ENCODE data around the gene SCN11A.
"Not testable (repeated sequence)": the region's sequence is repeated elsewhere in the genome, so short reads cannot be mapped to it uniquely, and the experiment has no call there.

The SCN11A gene

DNA sequence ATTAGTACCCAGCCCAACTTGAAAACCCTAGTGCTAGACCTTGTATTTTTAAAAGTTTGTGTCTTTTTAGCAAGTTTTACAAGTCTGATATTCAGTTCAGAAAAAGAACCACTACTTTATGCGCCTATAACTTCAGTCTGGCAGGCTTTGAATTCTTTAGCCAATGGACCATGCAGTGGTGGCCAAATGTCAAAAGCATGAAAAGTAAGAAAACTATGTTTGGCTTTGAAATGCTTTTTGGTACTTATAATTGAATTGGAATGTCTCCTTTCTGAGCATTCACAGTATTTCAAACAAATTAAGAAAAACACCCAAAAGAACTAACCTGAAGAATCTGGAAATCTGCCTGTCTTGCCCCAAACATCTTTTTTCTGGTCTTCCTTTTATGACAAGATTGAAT, 12.9 kb upstream of the SCN11A start:
- DNase-seq: no peak

DNA sequence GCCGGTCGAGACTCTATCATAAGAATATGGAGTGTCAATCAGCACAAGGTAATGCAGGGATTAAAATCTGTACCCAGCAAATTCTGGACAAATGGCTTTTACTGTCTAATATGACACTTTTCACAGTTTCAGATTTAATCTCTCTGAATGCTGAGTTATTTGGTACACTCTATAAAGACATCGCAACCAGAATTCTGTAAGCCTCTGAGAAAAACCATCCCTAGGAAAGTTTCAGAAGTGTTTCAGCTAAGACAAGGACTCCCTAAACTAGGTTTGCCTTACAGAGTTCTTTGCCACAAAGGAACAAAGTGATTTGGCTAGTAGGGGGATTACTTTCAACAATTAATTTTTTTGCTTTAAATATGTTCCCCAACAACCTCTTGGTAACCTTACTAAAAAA, 11.4 kb upstream of the SCN11A start:
- no peak for DNase-seq

DNA sequence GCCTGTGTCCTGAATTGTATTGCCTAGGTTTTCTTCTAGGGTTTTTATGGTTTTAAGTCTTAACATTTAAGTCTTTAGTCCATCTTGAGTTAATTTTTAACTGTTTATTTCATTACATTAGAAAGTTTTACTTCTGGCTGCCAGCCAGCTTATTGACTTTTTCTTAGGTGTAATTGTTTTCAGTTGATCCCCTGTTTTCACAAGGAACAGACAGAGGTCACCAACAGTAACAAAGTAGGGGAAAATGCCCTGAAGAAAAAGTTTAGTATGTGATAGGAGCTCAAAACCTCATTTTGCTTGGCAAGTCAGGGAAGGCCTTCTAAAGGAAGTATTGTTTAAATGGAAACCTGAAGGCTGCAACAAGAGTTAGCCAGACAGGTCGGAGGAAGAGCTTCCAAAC, 10.4 kb upstream of the SCN11A start:
- no peak for DNase-seq

DNA sequence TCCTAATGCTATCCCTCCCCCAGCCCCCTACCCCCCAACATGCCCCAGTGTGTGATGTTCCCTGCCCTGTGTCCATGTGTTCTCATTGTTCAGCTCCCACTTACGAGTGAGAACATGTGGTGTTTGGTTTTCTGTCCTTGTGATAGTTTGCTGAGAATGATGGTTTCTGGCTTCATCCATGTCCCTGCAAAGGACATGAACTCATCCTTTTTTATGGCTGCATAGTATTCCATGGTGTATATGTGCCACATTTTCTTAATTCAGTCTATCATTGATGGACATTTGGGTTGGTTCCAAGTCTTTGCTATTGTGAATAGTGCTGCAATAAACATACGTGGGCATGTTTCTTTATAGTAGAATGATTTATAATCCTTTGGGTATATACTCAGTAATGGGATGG, 9.5 kb upstream of the SCN11A start:
- not testable (repeated sequence) for DNase-seq

DNA sequence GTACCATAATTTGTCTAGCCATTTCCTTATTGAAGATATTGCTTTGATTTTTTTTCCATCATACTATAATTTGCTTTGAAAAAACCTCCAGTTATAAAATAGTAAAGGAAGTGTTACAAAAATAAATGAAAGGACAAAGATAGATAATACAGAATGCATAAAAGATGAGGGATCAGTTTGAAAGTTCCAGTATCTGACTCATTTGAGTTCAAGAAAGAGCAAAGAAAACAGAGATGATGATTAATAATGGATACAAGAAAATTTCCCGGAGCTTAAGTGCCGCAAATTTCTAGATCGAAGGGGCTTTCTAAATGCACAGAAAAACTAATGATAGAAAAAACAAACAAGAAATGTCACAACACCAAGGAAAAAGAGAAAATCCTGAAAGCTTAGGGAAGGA, 4.4 kb upstream of the SCN11A start:
- no peak for DNase-seq

DNA sequence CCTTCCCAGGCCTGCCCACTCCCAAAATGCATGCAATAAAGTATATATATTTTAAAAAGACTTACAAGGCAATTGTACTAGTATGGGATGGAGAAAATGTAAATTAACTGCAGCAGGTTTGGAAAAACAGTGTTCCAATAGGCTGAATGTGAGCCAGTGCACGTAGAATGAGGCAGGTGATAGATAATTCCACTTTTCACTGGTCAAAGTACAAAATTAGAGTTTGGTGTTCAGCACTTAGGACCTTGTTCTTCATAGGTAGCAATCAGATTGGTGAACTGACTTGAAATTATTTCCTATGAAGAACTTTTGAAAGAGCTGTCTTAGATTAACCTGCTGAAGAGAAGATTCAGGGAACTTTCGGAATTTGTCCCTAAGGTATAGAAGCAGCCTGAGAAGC, 2.0 kb upstream of the SCN11A start:
- DNase-seq: no peak

DNA sequence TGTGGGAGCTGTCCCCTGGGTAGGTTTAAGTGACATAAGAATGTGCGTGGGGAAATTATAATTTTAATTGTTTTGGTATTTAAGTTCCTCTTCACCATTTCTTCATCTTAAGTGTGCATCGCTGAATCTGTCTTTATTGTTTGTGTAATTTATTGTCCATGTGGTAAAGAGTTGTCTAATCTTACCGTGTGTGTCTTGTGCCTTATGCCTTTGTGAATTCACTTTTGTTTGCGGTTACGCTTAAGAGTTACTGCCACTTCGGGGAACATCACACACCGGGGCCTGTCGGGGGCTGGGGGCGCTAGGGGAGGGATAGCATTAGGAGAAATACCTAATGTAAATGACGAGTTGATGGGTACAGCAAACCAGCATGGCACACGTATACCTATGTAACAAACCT, 839 bp upstream of the SCN11A start:
- no peak for DNase-seq

DNA sequence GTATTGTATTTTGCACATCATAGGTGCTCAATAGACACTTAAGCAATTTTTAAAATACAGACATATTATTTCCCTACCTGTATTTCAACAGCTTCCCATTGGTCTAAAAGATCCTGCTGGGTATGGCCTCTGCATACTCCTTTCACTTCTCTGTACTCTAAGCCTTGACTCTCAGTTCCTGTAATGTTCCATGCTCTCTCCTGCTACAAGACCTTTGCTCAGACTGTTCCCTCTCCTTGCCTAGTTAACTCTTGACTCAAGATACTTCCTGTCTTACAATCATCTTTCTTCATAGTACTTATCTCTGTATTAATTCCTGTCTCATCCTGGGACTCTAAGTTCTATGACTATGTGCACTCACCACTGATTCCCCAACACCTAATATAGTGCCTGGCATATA, 1.7 kb downstream of the SCN11A start:
- no peak for DNase-seq

DNA sequence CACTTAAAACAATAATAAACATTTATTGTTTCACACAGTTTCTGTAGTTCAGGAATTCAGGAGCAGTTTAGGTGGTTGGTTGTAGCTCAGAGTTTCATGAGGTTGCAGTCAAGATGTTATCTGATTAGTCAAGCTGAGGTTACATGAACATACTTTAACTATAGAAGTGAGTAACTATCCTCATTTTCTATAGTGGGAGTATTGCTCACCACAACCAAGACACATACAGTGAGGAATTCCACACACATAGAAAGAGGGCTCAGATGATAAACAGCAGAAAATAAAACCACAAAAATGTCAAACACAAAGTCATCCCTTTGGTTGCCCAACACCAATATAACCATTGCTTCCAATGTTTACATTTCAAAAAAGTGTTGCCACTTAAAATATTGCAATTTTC, 13.6 kb downstream of the SCN11A start:
- DNase-seq: no peak

DNA sequence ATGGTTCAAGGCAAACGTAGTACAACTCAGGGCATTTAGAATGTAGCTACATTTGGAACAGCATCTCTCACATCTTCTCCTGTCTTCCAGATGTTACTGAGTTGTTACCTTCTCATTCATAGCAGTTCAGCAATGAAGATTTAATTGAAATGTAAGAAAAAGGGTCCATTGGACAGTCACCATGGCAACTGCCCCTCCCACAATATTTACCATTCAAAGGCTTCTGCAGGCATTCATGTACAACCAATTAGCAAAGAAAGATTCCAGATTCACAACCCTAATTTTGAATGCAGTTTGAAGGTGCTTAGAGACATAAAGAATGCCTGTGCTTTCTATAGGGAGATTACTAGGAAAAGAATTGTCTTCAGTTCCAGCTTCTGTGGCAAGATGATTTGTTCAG, 22.2 kb downstream of the SCN11A start:
- DNase-seq: no peak

DNA sequence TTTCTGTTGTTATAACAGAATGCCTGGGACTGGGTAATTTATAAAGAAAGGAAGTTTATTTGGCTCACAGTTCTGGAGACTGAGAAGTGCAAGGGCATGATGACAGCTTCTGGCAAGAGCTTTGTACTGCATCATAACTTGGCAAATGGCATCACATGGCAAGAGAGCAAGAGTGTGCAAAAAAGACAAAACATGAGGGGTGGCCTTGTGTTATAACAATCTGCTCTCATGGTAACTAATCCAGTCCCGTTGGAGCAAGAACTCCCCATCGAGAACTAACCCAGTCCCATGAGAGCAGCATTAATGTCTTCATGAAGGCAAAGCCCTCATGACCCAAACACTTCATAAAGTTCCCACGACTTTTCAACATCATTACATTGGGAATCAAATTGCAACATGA, 23.2 kb downstream of the SCN11A start:
- no peak for DNase-seq

DNA sequence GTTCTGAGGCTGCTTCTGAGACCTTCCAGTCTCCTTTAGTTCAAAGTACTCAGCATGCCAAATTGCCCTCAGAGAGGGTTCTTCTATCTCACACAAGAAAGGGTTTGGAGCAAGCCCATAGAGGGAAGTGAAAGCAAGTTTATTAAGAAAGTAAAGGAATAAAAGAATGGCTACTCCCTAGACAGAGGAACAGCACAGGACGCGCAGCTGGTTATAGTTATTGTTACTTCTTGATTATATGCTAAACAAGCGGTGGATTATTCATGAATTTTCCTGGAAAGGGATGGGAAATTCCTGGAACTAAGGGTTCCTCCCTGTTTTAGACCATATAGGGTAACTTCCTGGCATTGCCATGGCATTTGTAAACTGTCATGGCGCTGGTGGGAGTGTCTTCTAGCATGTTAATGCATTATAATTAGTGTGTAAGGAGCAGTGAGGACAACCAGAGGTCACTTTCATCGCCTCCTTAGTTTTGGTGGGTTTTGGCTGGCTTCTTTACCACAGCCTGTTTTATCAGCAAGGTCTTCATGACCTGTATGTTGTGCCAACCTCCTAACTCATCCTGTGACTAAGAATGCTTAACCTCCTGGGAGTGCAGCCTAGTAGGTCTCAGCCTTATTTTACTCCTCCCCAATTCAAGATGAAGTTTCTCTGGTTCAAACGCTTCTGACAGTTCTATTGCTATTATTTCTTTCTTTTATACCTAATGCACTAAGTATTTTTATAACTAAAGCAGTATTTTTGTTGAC, 26.3 kb downstream of the SCN11A start:
- no peak for DNase-seq

DNA sequence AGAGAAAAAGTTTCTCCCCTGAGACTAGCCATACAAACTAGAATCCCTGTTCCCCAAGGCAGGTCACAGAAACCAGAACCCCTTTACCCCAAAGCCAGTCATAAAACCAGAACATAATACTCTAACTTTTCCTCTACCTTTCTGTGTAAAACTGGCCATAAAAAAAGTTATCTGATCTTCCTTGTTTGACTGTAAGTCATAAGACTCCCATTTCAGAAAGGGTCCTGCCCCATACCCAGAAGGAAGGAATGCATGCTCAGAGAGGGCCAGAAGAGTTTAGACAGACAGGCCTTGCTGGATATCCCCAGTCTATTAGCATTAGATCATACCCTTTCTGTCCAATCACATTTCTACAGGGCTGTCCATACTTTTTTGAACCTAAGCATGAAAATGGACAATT, 27.2 kb downstream of the SCN11A start:
- DNase-seq: no peak

DNA sequence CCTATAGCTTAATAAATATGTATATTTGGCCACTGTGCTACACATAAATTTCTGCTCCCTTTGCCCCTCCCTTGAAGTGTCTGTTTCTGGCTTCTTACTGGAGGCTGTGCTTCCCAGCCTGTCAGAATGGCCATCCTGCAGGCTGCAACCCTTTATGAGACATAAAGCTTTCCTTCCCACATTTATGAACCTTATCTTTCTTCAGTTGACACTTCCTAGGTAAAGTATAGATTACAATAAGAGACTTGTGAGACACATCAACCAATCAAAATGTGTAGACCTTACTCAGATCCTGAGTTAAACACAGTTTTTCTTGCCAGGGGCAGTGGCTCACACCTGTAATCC, 29.5 kb downstream of the SCN11A start:
- no peak for DNase-seq

DNA sequence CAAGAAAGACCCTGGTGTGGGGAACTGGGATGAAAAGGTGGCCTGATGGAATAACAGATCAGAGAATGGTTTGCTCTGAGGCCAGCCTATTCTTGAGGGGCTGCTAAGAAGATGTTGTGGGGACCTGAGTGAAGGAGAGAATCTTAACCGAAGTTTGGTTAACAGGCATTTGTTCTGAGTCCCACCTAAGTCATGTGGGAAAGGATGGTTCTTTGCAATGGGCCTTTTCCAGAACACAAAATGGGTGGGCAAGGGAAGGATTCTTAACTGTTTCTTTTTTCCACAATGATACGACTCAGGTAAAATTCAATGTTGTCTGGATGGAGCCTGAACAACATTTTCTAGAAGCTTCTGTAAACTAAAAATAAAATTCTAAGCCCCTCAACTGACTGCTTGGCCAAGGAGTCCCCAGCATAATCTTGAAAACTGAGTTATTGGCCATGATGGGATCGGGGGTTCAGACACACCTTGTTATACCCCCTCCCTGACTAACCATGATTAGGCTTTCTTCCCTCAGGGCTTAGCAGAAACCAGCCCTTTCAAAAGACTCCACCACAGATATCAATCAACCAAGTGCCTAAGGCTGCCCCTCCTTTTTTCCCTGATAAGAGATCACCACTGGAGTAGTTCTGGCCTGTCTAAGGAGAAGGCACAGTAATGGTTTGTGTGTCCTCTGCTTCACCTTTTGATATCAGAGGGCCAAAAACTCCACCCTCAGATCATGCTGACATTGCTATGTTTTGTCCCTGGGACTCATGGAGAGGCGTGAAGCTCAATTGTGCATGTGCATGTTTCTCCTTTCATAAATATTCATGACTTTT, 30.1 kb downstream of the SCN11A start:
- no peak for DNase-seq

DNA sequence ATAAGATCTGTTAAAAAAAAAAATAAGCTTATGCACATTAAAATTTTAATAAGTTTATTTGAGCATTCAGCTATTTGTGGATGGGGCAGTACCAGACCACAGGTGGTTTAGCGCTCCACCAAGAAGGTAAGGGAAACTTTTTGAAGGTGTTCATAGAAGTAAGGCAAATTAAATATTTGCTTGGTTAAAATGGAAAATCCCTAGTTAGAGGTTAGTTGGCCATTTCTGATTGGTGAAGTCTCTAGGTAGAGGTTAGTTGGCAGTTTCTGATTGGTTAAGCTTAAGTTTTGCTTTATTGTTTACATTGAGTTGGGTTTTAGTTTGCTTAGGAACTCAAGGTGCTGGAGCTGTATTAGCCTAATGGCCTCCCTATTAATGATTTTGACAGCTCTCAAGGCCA, 30.7 kb downstream of the SCN11A start:
- no peak for DNase-seq

DNA sequence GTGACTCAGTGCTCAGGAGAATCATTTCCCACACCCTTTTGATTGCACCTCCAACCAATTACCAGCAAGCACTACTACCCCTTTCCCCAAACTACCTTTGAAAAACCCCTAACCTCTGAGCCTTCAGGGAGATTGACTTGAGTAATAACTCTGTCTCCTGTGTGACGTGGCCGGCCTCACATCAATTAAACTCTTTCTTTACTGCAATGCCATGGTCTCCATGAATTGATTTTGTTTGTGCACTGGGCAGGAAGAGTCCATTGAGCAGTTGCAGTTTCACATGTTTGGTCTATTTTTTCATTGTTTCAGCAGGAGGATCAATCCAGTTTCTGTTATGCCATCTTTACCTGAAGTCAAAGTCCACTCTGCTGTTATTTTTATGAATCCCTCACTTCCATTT, 32.4 kb downstream of the SCN11A start:
- DNase-seq: no peak

DNA sequence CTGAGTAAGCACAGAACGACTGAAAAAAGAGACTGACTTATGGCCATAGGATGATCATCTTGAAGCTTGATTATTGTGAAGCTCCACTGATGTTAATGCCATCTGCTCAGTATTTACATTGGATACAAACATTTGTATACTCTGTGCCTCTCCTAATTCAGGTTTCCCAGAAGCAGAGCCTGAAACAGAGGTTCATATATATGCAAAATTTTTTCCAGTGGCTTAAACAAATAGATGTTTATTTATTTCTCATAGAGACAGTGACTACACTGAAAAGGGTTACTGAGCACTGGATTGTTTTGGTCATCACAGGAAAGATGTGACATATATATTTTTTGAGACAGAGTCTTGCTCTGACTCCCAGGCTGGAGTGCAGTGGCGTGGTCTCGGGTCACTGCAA, 36.3 kb downstream of the SCN11A start:
- no peak for DNase-seq

DNA sequence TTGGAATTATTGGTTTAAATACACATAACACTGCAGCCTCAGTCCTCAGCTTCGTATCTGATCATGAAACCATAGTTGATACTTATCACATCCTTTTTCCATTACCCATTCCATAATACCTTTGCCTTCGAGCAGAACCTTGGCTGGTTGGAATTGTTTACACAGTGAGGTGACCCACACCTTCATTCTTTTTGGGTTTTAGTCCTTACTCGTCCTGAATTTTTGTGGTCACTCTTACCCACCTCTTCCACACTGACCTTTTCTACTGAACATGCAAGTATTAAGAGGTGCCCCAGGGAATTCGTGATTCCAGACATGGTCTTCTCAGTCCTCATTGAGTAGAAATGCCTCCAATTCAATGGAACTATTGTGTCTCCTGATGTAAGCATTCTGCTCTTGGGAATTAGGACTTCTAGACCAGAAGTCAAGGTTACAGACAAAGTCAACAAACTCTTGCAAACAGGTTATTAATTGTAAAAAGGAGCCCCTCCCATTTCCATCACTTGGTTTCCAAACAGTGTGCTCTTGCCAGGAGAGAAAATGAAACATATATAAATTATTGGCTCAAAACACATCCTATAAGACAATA, 37.7 kb downstream of the SCN11A start:
- no peak for DNase-seq

DNA sequence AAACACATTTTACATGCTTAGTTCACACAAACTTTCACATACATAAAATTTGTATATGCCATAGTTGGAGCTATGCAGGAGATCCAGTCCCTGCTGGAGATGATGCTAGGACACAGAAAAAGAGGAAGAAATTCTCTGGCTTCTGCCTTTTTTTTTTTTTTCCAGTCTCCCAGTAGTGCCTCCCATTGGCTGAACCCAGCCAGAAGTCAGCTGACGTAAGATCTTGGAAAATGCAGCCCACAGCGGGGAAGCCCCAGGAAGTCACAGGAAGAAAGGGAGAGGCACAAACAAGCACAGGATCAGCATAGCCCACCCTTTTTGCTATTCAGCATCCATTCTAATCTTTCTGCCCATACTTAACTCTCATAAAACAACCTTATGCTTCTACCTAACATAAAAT, 38.5 kb downstream of the SCN11A start:
- DNase-seq: no peak

DNA sequence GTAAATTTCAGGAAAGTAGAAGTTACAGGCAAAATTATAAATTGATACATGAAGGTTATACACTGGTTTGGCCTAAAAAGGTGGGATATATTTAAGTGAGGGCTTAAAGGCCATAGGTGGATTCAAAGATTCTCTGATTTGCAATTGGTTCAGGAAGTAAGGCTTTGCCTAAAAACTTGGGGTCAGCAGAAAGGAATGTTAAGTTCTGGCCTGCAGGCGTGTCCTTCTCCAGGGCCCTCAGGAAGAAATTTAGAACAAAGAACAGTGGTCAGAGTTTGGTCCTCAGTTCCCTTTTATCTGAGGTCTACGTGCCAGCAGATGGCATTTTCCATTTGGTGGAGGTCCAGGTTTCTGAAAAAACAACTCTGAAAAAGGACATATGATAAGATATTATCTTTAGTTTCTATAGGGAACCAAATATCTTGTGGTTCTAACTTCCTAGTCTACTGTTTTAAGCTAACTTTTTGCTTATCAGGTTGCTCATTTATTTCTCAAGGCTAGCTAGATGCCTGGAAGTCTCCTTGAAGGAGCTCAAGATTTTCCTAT, 40.5 kb downstream of the SCN11A start:
- no peak for DNase-seq

DNA sequence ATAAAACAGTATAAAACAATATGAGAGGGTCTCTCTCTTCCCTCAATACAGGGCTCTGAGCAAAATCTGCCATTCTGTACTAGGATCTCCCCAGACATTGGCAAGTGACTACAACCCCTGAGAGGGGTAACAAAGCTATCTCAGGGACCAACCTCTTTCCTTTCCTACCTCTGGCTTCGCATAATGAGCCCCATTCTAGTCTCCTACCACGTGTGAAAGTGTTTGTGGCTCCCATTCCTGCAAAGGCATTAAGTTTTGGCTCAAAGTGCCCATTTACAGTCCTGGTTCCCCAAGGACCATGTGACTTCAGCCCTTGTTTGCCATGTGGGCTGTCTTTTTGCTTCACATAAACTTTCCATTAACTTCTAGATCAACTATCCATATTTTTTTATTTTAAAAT, 46.4 kb downstream of the SCN11A start:
- no peak for DNase-seq
